ENCODE results near the gene DIRAS2.

DNA sequence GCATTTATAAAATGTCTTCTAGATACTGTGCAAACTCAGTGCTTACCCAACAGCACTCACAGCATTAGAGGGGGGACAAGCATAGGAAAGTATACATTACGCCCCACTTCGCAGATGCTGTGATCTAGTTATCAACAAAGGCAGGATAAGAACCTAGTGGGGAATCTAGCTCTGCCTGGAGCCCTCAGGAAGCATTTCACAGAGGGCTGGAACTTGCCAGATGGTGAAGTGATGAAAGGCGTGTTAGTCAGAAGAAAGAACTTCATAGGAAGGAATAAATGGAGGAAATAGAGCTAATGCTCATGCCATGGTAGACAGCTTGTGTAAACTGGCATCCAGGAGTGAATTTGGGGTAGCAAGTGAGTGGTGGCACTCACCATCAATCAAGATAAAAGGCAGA lies 25.8 kb downstream of the DIRAS2 start:
- TF ChIP-seq, protein P1, sequence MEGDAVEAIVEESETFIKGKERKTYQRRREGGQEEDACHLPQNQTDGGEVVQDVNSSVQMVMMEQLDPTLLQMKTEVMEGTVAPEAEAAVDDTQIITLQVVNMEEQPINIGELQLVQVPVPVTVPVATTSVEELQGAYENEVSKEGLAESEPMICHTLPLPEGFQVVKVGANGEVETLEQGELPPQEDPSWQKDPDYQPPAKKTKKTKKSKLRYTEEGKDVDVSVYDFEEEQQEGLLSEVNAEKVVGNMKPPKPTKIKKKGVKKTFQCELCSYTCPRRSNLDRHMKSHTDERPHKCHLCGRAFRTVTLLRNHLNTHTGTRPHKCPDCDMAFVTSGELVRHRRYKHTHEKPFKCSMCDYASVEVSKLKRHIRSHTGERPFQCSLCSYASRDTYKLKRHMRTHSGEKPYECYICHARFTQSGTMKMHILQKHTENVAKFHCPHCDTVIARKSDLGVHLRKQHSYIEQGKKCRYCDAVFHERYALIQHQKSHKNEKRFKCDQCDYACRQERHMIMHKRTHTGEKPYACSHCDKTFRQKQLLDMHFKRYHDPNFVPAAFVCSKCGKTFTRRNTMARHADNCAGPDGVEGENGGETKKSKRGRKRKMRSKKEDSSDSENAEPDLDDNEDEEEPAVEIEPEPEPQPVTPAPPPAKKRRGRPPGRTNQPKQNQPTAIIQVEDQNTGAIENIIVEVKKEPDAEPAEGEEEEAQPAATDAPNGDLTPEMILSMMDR (tag by site-specific recombination; IDR thresholded peaks at IDR 0.05) = no peak
- TF ChIP-seq, protein P2, sequence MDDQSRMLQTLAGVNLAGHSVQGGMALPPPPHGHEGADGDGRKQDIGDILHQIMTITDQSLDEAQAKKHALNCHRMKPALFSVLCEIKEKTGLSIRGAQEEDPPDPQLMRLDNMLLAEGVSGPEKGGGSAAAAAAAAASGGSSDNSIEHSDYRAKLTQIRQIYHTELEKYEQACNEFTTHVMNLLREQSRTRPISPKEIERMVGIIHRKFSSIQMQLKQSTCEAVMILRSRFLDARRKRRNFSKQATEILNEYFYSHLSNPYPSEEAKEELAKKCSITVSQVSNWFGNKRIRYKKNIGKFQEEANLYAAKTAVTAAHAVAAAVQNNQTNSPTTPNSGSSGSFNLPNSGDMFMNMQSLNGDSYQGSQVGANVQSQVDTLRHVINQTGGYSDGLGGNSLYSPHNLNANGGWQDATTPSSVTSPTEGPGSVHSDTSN (CRISPR knock-in tag; IDR thresholded peaks at IDR 0.05) = no peak
- TF ChIP-seq, protein P3, sequence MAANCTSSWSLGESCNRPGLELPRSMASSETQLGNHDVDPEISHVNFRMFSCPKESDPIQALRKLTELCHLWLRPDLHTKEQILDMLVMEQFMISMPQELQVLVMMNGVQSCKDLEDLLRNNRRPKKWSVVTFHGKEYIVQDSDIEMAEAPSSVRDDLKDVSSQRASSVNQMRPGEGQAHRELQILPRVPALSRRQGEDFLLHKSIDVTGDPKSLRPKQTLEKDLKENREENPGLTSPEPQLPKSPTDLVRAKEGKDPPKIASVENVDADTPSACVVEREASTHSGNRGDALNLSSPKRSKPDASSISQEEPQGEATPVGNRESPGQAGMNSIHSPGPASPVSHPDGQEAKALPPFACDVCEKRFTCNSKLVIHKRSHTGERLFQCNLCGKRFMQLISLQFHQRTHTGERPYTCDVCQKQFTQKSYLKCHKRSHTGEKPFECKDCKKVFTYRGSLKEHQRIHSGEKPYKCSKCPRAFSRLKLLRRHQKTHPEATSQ (tag by site-specific recombination; IDR thresholded peaks at IDR 0.05) = no peak
- no peak for TF ChIP-seq ZNF423 (tag by site-specific recombination; IDR thresholded peaks at IDR 0.05)
- TF ChIP-seq OSR2 (tag by site-specific recombination; IDR thresholded peaks at IDR 0.05) = no peak
- TF ChIP-seq, protein P4, sequence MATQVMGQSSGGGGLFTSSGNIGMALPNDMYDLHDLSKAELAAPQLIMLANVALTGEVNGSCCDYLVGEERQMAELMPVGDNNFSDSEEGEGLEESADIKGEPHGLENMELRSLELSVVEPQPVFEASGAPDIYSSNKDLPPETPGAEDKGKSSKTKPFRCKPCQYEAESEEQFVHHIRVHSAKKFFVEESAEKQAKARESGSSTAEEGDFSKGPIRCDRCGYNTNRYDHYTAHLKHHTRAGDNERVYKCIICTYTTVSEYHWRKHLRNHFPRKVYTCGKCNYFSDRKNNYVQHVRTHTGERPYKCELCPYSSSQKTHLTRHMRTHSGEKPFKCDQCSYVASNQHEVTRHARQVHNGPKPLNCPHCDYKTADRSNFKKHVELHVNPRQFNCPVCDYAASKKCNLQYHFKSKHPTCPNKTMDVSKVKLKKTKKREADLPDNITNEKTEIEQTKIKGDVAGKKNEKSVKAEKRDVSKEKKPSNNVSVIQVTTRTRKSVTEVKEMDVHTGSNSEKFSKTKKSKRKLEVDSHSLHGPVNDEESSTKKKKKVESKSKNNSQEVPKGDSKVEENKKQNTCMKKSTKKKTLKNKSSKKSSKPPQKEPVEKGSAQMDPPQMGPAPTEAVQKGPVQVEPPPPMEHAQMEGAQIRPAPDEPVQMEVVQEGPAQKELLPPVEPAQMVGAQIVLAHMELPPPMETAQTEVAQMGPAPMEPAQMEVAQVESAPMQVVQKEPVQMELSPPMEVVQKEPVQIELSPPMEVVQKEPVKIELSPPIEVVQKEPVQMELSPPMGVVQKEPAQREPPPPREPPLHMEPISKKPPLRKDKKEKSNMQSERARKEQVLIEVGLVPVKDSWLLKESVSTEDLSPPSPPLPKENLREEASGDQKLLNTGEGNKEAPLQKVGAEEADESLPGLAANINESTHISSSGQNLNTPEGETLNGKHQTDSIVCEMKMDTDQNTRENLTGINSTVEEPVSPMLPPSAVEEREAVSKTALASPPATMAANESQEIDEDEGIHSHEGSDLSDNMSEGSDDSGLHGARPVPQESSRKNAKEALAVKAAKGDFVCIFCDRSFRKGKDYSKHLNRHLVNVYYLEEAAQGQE (tag by site-specific recombination; IDR thresholded peaks at IDR 0.05) = no peak
- TF ChIP-seq ZNF112 (tag by site-specific recombination; IDR thresholded peaks at IDR 0.05) = no peak
- TF ChIP-seq, protein P5, sequence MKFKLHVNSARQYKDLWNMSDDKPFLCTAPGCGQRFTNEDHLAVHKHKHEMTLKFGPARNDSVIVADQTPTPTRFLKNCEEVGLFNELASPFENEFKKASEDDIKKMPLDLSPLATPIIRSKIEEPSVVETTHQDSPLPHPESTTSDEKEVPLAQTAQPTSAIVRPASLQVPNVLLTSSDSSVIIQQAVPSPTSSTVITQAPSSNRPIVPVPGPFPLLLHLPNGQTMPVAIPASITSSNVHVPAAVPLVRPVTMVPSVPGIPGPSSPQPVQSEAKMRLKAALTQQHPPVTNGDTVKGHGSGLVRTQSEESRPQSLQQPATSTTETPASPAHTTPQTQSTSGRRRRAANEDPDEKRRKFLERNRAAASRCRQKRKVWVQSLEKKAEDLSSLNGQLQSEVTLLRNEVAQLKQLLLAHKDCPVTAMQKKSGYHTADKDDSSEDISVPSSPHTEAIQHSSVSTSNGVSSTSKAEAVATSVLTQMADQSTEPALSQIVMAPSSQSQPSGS (tag by site-specific recombination; IDR thresholded peaks at IDR 0.05; ENCODE audit: low read depth) = no peak
- no peak for TF ChIP-seq ZNF701 (tag by site-specific recombination; IDR thresholded peaks at IDR 0.05)
- TF ChIP-seq, protein P6, sequence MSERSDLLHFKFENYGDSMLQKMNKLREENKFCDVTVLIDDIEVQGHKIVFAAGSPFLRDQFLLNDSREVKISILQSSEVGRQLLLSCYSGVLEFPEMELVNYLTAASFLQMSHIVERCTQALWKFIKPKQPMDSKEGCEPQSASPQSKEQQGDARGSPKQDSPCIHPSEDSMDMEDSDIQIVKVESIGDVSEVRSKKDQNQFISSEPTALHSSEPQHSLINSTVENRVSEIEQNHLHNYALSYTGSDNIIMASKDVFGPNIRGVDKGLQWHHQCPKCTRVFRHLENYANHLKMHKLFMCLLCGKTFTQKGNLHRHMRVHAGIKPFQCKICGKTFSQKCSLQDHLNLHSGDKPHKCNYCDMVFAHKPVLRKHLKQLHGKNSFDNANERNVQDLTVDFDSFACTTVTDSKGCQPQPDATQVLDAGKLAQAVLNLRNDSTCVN (tag by site-specific recombination; optimal IDR thresholded peaks at IDR 0.05) = no peak
- TF ChIP-seq ZNF239 (tag by site-specific recombination; IDR thresholded peaks at IDR 0.05) = no peak

All from HEK293 (cell line).